ENCODE data around the gene NAV2. TPM values are rescaled to one million over a fixed set of nuclear protein-coding genes. Genes with fewer than 3 reads are reported as not detected.

NAV2 gene
- total RNA-seq, 2 donors from 2014 or later = 21.3 to 45.3 TPM

- H3K4me1 ChIP-seq = no peaks in the 10 kb centered on the region
- TF ChIP-seq, protein P1, sequence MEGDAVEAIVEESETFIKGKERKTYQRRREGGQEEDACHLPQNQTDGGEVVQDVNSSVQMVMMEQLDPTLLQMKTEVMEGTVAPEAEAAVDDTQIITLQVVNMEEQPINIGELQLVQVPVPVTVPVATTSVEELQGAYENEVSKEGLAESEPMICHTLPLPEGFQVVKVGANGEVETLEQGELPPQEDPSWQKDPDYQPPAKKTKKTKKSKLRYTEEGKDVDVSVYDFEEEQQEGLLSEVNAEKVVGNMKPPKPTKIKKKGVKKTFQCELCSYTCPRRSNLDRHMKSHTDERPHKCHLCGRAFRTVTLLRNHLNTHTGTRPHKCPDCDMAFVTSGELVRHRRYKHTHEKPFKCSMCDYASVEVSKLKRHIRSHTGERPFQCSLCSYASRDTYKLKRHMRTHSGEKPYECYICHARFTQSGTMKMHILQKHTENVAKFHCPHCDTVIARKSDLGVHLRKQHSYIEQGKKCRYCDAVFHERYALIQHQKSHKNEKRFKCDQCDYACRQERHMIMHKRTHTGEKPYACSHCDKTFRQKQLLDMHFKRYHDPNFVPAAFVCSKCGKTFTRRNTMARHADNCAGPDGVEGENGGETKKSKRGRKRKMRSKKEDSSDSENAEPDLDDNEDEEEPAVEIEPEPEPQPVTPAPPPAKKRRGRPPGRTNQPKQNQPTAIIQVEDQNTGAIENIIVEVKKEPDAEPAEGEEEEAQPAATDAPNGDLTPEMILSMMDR (IDR thresholded peaks at IDR 0.05) = no peak
- intact Hi-C loops (cut with DNase I) = no loop called here
- H3K9ac ChIP-seq (ENCODE audit: low read depth in 2 of 2, low read length in 2 of 2) = no peak overlapping the region
- H3K9me3 ChIP-seq = no peaks in the 10 kb centered on the region
- no peaks in the 10 kb centered on the region for H3K27me3 ChIP-seq
- DNase-seq = no peak
- no peaks in the 10 kb centered on the region for H3K36me3 ChIP-seq
- H3K4me3 ChIP-seq = no peak overlapping the region
- H3K27ac ChIP-seq = no peak overlapping the region
Observed at GRCh38 chr11:20048246-20048645, 335.6 kb downstream of the NAV2 start.

GRCh38 chr11:20048707-20049106 lies 336.1 kb downstream of the NAV2 start:
- no peak overlapping the region for H3K27ac ChIP-seq
- intact Hi-C loops (cut with DNase I) = no loop called here

GRCh38 chr11:20049231-20049630 lies 336.6 kb downstream of the NAV2 start:
- Histone ChIP-seq H3K27me3 (no peaks in the 10 kb centered on the region), H3K4me1 (no peaks in the 10 kb centered on the region), H3K9ac (ENCODE audit: low read depth in 2 of 2, low read length in 2 of 2) (no peak overlapping the region), H3K27ac (no peak overlapping the region), H3K36me3 (no peaks in the 10 kb centered on the region), H3K4me3 (no peak overlapping the region), H3K9me3 (no peaks in the 10 kb centered on the region)
- TF ChIP-seq, protein P1 (IDR thresholded peaks at IDR 0.05) = no peak
- intact Hi-C loops (cut with DNase I) = no loop called here
- DNase-seq = no peak

More at GRCh38 chr11:20048707-20049106, 336.1 kb downstream of the NAV2 start:
- Histone ChIP-seq H3K27me3 (no peaks in the 10 kb centered on the region), H3K9ac (ENCODE audit: low read depth in 2 of 2, low read length in 2 of 2) (no peak overlapping the region), H3K4me1 (no peaks in the 10 kb centered on the region), H3K9me3 (no peaks in the 10 kb centered on the region), H3K4me3 (no peak overlapping the region), H3K36me3 (no peaks in the 10 kb centered on the region)
- TF ChIP-seq, protein P1 (IDR thresholded peaks at IDR 0.05) = no peak
- DNase-seq = no peak

GRCh38 chr11:20050048-20050447 lies 337.4 kb downstream of the NAV2 start:
- no peak overlapping the region for H3K4me3 ChIP-seq
- H3K27ac ChIP-seq = no peak overlapping the region
- H3K9me3 ChIP-seq = no peaks in the 10 kb centered on the region
- no peak for DNase-seq
- no peaks in the 10 kb centered on the region for H3K4me1 ChIP-seq
- no peaks in the 10 kb centered on the region for H3K27me3 ChIP-seq
- H3K36me3 ChIP-seq = no peaks in the 10 kb centered on the region
- TF ChIP-seq, protein P1 (IDR thresholded peaks at IDR 0.05) = no peak
- intact Hi-C loops (cut with DNase I) = no loop called here
- no peak overlapping the region for H3K9ac ChIP-seq (ENCODE audit: low read depth in 2 of 2, low read length in 2 of 2)

DNA sequence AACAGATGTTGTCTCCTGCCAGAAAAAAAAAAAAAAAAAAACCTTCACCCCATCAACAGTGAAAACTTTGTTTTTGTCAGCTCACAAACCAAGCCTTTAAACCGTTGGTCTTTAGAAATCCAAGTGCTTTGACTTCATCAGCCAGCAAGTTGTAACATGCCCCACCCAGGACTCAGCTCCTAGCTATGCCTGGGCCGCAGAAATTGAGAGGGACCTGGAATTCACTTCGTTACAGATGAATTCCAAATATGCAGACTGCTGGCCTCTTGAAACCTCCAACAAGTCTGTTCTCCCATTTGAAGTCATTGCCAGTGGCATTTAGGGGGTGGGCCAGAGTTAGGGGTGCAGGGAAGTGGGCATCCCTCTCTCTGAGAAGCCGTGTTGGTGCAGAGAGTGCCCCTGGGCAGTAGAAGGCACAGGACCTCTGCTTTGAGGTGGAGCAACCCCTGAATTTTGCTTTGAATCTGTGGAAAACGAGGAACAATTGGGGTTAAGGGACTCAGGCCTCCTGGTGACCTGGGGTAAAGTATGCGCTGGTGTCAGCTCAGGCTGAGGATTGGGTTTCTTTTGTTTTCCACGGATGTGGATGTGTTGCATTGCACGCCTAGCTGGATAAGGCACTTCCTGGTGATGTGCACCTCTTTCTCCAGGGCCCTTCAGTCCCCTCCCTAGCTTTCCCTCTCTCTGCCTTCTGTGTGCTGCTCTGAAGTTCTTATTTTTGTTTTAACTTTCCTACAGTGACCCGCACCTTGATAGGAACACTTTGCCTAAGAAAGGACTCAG lies 338.1 kb downstream of the NAV2 start:
- Histone ChIP-seq H3K4me1 (no peaks in the 10 kb centered on the region), H3K27me3 (no peaks in the 10 kb centered on the region), H3K9ac (ENCODE audit: low read depth in 2 of 2, low read length in 2 of 2) (no peak overlapping the region), H3K36me3 (no peaks in the 10 kb centered on the region), H3K9me3 (no peaks in the 10 kb centered on the region), H3K4me3 (no peak overlapping the region), H3K27ac (no peak overlapping the region)
- TF ChIP-seq, protein P1 (IDR thresholded peaks at IDR 0.05) = no peak
- intact Hi-C loops (cut with DNase I) = no loop called here
- DNase-seq = no peak

Data from colonic mucosa (tissue), 4 donors.